Measurements from ENCODE around the gene PIGN.

Gene PIGN

DNA sequence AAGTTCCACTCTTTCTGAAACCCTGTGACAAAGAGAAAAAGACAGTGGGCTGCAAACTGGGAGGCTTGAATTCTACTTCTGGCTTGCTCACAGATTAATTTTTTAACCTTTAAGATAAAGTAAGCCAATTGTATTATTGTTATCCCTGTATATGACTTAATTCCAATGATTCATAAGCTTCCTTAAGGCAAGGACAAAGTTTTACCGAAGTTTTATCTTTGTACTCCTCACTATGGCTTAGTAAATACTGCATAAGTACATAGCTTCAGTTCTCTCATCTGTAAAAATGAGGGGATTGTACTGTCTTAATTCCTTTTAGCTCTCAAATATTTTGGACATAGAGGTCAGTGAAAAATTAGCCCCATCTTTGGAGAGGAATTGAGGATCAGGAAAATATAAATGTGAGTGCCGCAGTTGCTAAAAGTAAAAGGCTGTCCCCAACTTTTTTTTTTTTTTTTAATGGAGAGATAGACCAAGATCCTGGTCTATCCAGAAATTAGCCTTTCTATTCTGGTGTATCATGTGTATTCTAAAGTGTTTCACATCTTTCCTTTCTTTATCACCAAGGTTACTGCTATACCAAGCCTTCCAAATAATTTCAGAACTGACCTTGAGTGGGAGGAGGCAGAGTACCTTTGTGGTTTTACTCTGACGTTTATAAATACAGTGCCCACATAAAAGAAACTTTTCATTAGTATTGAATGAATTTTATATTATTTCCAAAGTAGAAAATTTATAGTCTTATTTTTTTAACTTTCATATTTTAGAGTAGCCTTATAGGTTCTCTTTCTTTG, 13.5 kb upstream of the PIGN start:
- Histone ChIP-seq H3K9me3 (no peaks in the 10 kb centered on the region), H3K27ac (no peak overlapping the region), H3K4me1 (ENCODE audit: control insufficient read depth in 1 of 2, insufficient read depth in 1 of 2, low read depth in 1 of 2, low read length in 1 of 2) (peaks cover 6 to 8% of the 10 kb centered on the region in 2 experiments), H3K4me3 (ENCODE audit: low read depth in 1 of 2, low read length in 1 of 2) (no peak overlapping the region), H3K27me3 (no peaks in the 10 kb centered on the region), H3K36me3 (no peaks in the 10 kb centered on the region)
- no peak for TF ChIP-seq CTCF (IDR thresholded peaks at IDR 0.05)

GRCh38 chr18:62199629-62200028, 12.8 kb upstream of the PIGN start:
- H3K9me3 ChIP-seq, result no peaks in the 10 kb centered on the region
- no peaks in the 10 kb centered on the region for H3K36me3 ChIP-seq

DNA sequence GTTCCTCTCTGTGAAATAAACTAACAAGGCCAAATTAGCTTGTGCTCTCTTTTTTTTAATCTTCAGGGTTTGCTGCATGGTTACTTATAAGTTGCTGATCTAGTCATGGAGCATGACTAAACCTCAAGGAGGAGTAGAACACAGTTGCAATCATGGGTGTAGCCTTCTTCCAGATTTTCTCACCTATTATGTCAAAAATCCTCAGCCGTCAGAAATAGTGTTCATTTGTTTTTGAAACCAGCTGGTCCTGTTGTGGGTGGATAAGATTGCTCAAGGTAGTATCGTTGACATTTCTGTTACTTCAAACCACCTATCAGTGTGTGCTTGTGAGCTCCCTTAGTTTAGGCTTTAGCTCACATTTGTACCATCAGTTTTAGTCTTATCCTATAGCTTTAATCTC, 11.4 kb upstream of the PIGN start:
- no peak for TF ChIP-seq CTCF (IDR thresholded peaks at IDR 0.05)
- Histone ChIP-seq H3K27ac (no peak overlapping the region), H3K4me3 (ENCODE audit: low read depth in 1 of 2, low read length in 1 of 2) (no peak overlapping the region), H3K36me3 (no peaks in the 10 kb centered on the region), H3K27me3 (no peaks in the 10 kb centered on the region), H3K4me1 (ENCODE audit: control insufficient read depth in 1 of 2, insufficient read depth in 1 of 2, low read depth in 1 of 2, low read length in 1 of 2) (peaks cover 6 to 8% of the 10 kb centered on the region in 2 experiments), H3K9me3 (no peaks in the 10 kb centered on the region)

More at GRCh38 chr18:62199629-62200028, 12.8 kb upstream of the PIGN start:
- Histone ChIP-seq H3K4me1 (ENCODE audit: control insufficient read depth in 1 of 2, insufficient read depth in 1 of 2, low read depth in 1 of 2, low read length in 1 of 2) (peaks cover 6 to 8% of the 10 kb centered on the region in 2 experiments), H3K4me3 (ENCODE audit: low read depth in 1 of 2, low read length in 1 of 2) (no peak overlapping the region), H3K27me3 (no peaks in the 10 kb centered on the region), H3K27ac (no peak overlapping the region)
- TF ChIP-seq CTCF (IDR thresholded peaks at IDR 0.05), result no peak

DNA sequence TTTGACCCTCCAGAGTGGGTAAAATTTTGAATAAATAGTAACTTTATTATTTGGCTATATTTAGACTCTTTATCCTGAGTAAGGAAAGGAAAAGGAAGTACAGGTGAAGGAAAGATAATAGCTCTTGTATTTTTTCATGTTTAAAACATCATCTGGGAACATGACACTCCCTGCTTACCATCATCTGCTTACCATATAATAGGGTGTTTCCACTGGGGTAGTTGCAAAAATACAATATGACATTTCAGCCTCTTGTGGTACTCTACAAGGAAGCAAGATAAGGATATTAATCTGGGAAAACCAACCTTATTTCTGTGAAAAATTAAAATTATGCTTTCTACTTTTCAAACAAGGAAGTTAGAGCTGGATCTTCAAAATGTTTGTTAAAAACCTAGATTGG, 10.1 kb upstream of the PIGN start:
- Histone ChIP-seq H3K27me3 (no peaks in the 10 kb centered on the region), H3K4me1 (ENCODE audit: control insufficient read depth in 1 of 2, insufficient read depth in 1 of 2, low read depth in 1 of 2, low read length in 1 of 2) (peaks cover 6 to 8% of the 10 kb centered on the region in 2 experiments), H3K4me3 (ENCODE audit: low read depth in 1 of 2, low read length in 1 of 2) (no peak overlapping the region), H3K27ac (no peak overlapping the region), H3K36me3 (no peaks in the 10 kb centered on the region), H3K9me3 (no peaks in the 10 kb centered on the region)
- no peak for TF ChIP-seq CTCF (IDR thresholded peaks at IDR 0.05)

DNA sequence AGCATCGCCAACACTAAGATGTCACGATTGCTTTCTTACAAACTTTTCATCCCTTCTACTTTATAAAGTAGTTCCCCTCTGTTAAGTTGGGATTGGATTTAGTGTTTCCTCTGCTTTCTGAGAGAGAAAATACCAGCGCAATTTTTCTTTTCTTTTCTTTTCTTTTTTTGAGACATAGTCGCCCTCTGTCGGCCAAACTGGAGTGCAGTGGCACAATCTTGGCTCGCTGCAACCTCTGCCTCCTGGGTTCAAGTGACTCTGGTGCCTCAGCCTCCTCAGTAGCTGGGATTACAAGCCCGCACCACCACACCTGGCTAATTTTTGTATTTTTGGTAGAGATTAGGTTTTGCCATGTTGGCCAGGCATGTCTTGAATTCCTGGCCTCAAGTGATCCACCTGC, 9.2 kb upstream of the PIGN start:
- Histone ChIP-seq H3K27me3 (no peaks in the 10 kb centered on the region), H3K27ac (no peak overlapping the region), H3K36me3 (no peaks in the 10 kb centered on the region), H3K4me3 (ENCODE audit: low read depth in 1 of 2, low read length in 1 of 2) (no peak overlapping the region), H3K9me3 (no peaks in the 10 kb centered on the region), H3K4me1 (ENCODE audit: control insufficient read depth in 1 of 2, insufficient read depth in 1 of 2, low read depth in 1 of 2, low read length in 1 of 2) (peaks cover 6 to 8% of the 10 kb centered on the region in 2 experiments)
- no peak for TF ChIP-seq CTCF (IDR thresholded peaks at IDR 0.05)

Measured in neutrophil (primary cell).